ENCODE measurements around the gene SCRG1.

The SCRG1 gene

DNA sequence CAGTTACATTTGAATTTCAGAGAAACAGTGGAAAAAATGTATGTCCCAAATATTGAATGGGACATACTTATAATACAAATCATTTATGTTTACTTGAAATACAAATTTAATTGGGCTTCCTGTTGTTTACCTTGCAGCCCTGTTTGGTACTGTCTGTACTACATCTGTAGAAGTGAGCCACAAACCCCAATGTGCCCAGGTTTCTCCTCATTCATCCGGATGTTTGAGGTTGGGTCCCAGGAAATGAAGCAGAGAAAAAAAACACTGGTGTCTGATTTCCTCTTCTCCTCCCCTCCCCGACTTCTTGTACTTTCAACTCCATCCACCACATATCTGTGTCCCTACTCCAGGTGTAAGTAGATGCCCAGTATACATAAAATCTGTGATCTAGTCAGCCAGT lies 27.1 kb upstream of the SCRG1 start:
- no peaks in the 10 kb centered on the region for H3K4me1 ChIP-seq (ENCODE audit: control insufficient read depth in 1 of 2, insufficient read depth in 2 of 2, low read length in 2 of 2)
- peak overlapping the region; percentile 37 for H3K27ac ChIP-seq (ENCODE audit: low read length)
- no peaks in the 10 kb centered on the region for H3K36me3 ChIP-seq (ENCODE audit: control insufficient read depth in 1 of 2, insufficient read depth in 2 of 2, low read length in 2 of 2)
- no peak overlapping the region for H3K4me3 ChIP-seq (ENCODE audit: low read depth in 1 of 2, low read length in 2 of 2)
- H3K9me3 ChIP-seq (ENCODE audit: control insufficient read depth in 1 of 2, low read length in 2 of 2) = no peaks in the 10 kb centered on the region
- no peaks in the 10 kb centered on the region for H3K27me3 ChIP-seq (ENCODE audit: low read depth, low read length)

DNA sequence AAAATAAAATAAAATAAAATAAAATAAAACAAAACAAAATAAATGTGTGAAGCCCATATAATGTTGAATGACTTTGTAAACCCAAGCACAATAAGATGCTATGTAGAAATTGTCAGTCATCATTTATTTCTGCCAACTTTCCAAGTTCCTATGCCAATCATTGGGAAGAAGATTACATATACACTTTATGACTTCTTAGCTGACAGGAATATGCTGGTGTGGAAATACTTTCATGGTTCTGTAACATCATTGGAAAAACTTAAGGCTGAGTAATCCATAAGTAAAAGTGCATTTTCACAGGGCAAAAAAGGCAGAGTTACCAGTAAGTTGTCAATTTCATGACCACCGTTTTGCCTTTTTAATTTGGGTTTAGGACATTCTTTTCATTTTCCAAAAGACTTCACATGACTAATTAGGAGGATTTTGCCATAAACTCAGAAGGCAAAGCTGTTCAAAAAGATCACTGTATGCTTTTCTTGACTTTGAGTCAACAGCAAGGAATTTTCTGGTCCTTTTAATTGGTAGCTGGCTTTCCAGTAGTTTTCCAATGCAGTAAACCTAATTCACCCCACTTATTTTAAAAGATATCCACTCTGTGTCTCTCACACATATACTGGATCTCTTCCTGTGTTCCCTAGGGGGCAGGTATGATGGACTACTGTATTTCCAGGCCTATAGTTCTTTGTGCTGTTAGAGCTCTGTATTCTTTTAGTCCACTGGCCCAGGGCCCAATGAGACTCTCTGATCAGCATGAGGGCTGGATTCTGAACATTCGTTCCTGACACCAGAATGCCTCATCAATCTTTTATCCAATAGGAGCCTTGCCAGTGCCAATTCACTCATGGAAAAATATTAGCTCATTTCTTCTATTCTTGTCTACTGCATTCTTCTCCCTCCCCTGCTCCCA lies 26.2 kb upstream of the SCRG1 start:
- Histone ChIP-seq H3K4me3 (ENCODE audit: low read depth in 1 of 2, low read length in 2 of 2) (no peak overlapping the region), H3K9me3 (ENCODE audit: control insufficient read depth in 1 of 2, low read length in 2 of 2) (no peaks in the 10 kb centered on the region), H3K4me1 (ENCODE audit: control insufficient read depth in 1 of 2, insufficient read depth in 2 of 2, low read length in 2 of 2) (no peaks in the 10 kb centered on the region), H3K27me3 (ENCODE audit: low read depth, low read length) (no peaks in the 10 kb centered on the region), H3K36me3 (ENCODE audit: control insufficient read depth in 1 of 2, insufficient read depth in 2 of 2, low read length in 2 of 2) (no peaks in the 10 kb centered on the region), H3K27ac (ENCODE audit: low read length) (peak overlapping the region; percentile 37)

DNA sequence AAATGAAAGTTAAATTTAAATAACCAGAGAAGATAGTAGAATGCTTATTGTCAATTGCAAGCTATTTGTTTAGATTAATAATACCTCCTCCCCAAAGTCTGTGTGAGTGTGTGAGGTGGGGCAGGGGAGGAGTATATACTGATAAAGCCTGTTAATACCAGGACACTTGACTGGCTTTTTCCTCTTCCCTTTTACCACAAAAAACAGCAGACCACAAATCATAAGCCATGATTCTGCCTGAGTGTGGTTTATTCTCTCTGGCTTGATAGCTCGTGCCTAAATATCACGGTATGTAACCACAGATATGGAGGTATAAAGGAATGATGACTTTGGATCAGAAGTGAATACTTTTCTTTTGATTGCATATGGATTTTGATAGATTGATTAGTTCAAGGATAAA lies 21.9 kb upstream of the SCRG1 start:
- no peaks in the 10 kb centered on the region for H3K27me3 ChIP-seq (ENCODE audit: low read depth, low read length)
- H3K27ac ChIP-seq (ENCODE audit: low read length) = no peak overlapping the region
- no peaks in the 10 kb centered on the region for H3K9me3 ChIP-seq (ENCODE audit: control insufficient read depth in 1 of 2, low read length in 2 of 2)
- no peaks in the 10 kb centered on the region for H3K4me1 ChIP-seq (ENCODE audit: control insufficient read depth in 1 of 2, insufficient read depth in 2 of 2, low read length in 2 of 2)
- no peak overlapping the region for H3K4me3 ChIP-seq (ENCODE audit: low read depth in 1 of 2, low read length in 2 of 2)
- no peaks in the 10 kb centered on the region for H3K36me3 ChIP-seq (ENCODE audit: control insufficient read depth in 1 of 2, insufficient read depth in 2 of 2, low read length in 2 of 2)

DNA sequence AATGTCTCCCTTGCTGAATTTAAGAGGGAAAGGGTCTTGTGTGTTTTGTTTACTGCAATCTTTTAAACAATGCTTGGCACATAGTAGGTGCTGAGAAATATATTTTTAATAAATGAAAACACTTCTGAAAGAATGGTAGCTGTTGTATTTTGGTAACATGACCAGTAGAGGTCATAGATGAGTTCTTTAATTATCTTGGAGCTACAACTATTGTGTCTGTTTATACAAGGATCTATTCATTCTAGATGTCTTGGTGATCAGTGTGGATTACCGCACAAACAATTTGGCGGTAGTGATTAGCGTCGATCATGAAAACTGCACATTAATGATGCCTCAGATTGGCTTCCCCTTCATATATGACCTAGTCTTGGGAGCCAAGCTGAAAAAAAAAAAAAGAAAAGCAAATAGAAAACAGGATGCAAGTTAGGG lies 21.4 kb upstream of the SCRG1 start:
- Histone ChIP-seq H3K36me3 (ENCODE audit: control insufficient read depth in 1 of 2, insufficient read depth in 2 of 2, low read length in 2 of 2) (no peaks in the 10 kb centered on the region), H3K4me1 (ENCODE audit: control insufficient read depth in 1 of 2, insufficient read depth in 2 of 2, low read length in 2 of 2) (no peaks in the 10 kb centered on the region), H3K27me3 (ENCODE audit: low read depth, low read length) (no peaks in the 10 kb centered on the region), H3K27ac (ENCODE audit: low read length) (no peak overlapping the region), H3K4me3 (ENCODE audit: low read depth in 1 of 2, low read length in 2 of 2) (no peak overlapping the region), H3K9me3 (ENCODE audit: control insufficient read depth in 1 of 2, low read length in 2 of 2) (no peaks in the 10 kb centered on the region)

- H3K4me3 ChIP-seq (ENCODE audit: low read depth in 1 of 2, low read length in 2 of 2) = no peak overlapping the region
- H3K27me3 ChIP-seq (ENCODE audit: low read depth, low read length) = no peaks in the 10 kb centered on the region
- no peaks in the 10 kb centered on the region for H3K4me1 ChIP-seq (ENCODE audit: control insufficient read depth in 1 of 2, insufficient read depth in 2 of 2, low read length in 2 of 2)
- no peaks in the 10 kb centered on the region for H3K9me3 ChIP-seq (ENCODE audit: control insufficient read depth in 1 of 2, low read length in 2 of 2)
- no peaks in the 10 kb centered on the region for H3K36me3 ChIP-seq (ENCODE audit: control insufficient read depth in 1 of 2, insufficient read depth in 2 of 2, low read length in 2 of 2)
- H3K27ac ChIP-seq (ENCODE audit: low read length) = no peak overlapping the region
Measured at GRCh38 chr4:173418639-173419038, 19.7 kb upstream of the SCRG1 start.

- Histone ChIP-seq H3K4me1 (ENCODE audit: control insufficient read depth in 1 of 2, insufficient read depth in 2 of 2, low read length in 2 of 2) (no peaks in the 10 kb centered on the region), H3K27me3 (ENCODE audit: low read depth, low read length) (no peaks in the 10 kb centered on the region), H3K4me3 (ENCODE audit: low read depth in 1 of 2, low read length in 2 of 2) (no peak overlapping the region), H3K9me3 (ENCODE audit: control insufficient read depth in 1 of 2, low read length in 2 of 2) (no peaks in the 10 kb centered on the region), H3K36me3 (ENCODE audit: control insufficient read depth in 1 of 2, insufficient read depth in 2 of 2, low read length in 2 of 2) (no peaks in the 10 kb centered on the region), H3K27ac (ENCODE audit: low read length) (no peak overlapping the region)
Measured at GRCh38 chr4:173417833-173418232, 18.9 kb upstream of the SCRG1 start.

- Histone ChIP-seq H3K27ac (ENCODE audit: low read length) (peak overlapping the region; percentile 48), H3K27me3 (ENCODE audit: low read depth, low read length) (no peaks in the 10 kb centered on the region), H3K4me3 (ENCODE audit: low read depth in 1 of 2, low read length in 2 of 2) (no peak overlapping the region), H3K36me3 (ENCODE audit: control insufficient read depth in 1 of 2, insufficient read depth in 2 of 2, low read length in 2 of 2) (peaks cover 0 to under 1% of the 10 kb centered on the region in 2 donors), H3K4me1 (ENCODE audit: control insufficient read depth in 1 of 2, insufficient read depth in 2 of 2, low read length in 2 of 2) (no peaks in the 10 kb centered on the region), H3K9me3 (ENCODE audit: control insufficient read depth in 1 of 2, low read length in 2 of 2) (no peaks in the 10 kb centered on the region)
Measured at GRCh38 chr4:173415885-173416653, 17.2 kb upstream of the SCRG1 start.

DNA sequence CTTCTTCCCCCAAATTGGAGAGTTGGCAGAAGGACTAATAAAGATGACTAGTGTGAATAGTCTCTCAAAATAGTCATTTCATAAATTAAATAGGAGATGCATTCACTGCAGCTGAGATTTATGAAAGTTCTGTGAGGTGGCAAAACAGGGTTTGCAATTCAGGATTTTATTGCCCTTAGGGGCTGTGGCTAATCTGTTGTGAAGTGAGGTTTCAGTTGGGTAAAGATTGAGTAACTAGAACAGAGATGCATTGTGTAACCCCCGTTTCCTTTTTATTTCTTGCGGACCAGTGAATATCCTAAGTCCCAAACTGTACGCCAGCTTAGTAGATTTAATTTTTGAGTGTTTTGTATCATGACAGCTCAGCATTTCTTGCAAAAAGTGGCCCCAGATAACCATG lies 16.2 kb upstream of the SCRG1 start:
- Histone ChIP-seq H3K9me3 (ENCODE audit: control insufficient read depth in 1 of 2, low read length in 2 of 2) (no peaks in the 10 kb centered on the region), H3K27me3 (ENCODE audit: low read depth, low read length) (no peaks in the 10 kb centered on the region), H3K36me3 (ENCODE audit: control insufficient read depth in 1 of 2, insufficient read depth in 2 of 2, low read length in 2 of 2) (peaks cover 0 to 5% of the 10 kb centered on the region in 2 donors), H3K27ac (ENCODE audit: low read length) (no peak overlapping the region), H3K4me1 (ENCODE audit: control insufficient read depth in 1 of 2, insufficient read depth in 2 of 2, low read length in 2 of 2) (no peaks in the 10 kb centered on the region), H3K4me3 (ENCODE audit: low read depth in 1 of 2, low read length in 2 of 2) (no peak overlapping the region)

- Histone ChIP-seq H3K9me3 (ENCODE audit: control insufficient read depth in 1 of 2, low read length in 2 of 2) (no peaks in the 10 kb centered on the region), H3K36me3 (ENCODE audit: control insufficient read depth in 1 of 2, insufficient read depth in 2 of 2, low read length in 2 of 2) (peaks cover 0 to 5% of the 10 kb centered on the region in 2 donors), H3K4me3 (ENCODE audit: low read depth in 1 of 2, low read length in 2 of 2) (no peak overlapping the region), H3K4me1 (ENCODE audit: control insufficient read depth in 1 of 2, insufficient read depth in 2 of 2, low read length in 2 of 2) (no peaks in the 10 kb centered on the region), H3K27me3 (ENCODE audit: low read depth, low read length) (no peaks in the 10 kb centered on the region), H3K27ac (ENCODE audit: low read length) (no peak overlapping the region)
Measured at GRCh38 chr4:173414456-173414855, 15.5 kb upstream of the SCRG1 start.

- Histone ChIP-seq H3K9me3 (ENCODE audit: control insufficient read depth in 1 of 2, low read length in 2 of 2) (no peaks in the 10 kb centered on the region), H3K36me3 (ENCODE audit: control insufficient read depth in 1 of 2, insufficient read depth in 2 of 2, low read length in 2 of 2) (peaks cover 0 to 5% of the 10 kb centered on the region in 2 donors), H3K4me3 (ENCODE audit: low read depth in 1 of 2, low read length in 2 of 2) (no peak overlapping the region), H3K27ac (ENCODE audit: low read length) (no peak overlapping the region), H3K27me3 (ENCODE audit: low read depth, low read length) (no peaks in the 10 kb centered on the region), H3K4me1 (ENCODE audit: control insufficient read depth in 1 of 2, insufficient read depth in 2 of 2, low read length in 2 of 2) (no peaks in the 10 kb centered on the region)
Measured at GRCh38 chr4:173413036-173413435, 14.1 kb upstream of the SCRG1 start.

GRCh38 chr4:173411106-173411693 lies 12.3 kb upstream of the SCRG1 start:
- Histone ChIP-seq H3K27me3 (ENCODE audit: low read depth, low read length) (no peaks in the 10 kb centered on the region), H3K36me3 (ENCODE audit: control insufficient read depth in 1 of 2, insufficient read depth in 2 of 2, low read length in 2 of 2) (peaks cover 0 to 5% of the 10 kb centered on the region in 2 donors), H3K4me3 (ENCODE audit: low read depth in 1 of 2, low read length in 2 of 2) (no peak overlapping the region), H3K4me1 (ENCODE audit: control insufficient read depth in 1 of 2, insufficient read depth in 2 of 2, low read length in 2 of 2) (no peaks in the 10 kb centered on the region), H3K9me3 (ENCODE audit: control insufficient read depth in 1 of 2, low read length in 2 of 2) (no peaks in the 10 kb centered on the region), H3K27ac (ENCODE audit: low read length) (no peak overlapping the region)

Measured in muscle layer of duodenum (tissue), 2 donors.